Mucosa of rectum (tissue), 2 donors: ENCODE data around the gene RC3H1.
A peak's percentile ranks its signal among the peaks of the same experiment; 100 is the strongest.

Experiments used
- H3K27ac ChIP-seq, 2 donors: one replicate each; pipeline ENCODE4 v1.7.0; 2013; ENCODE audit warnings: inconsistent platforms in 2 of 2, low read depth in 2 of 2, low read length in 2 of 2
- H3K27me3 ChIP-seq, 2 donors: one replicate each; pipeline ENCODE4 v1.7.0; 2013; ENCODE audit warnings: low read length in 2 of 2; ENCODE audit not compliant: control insufficient read depth in 2 of 2, insufficient read depth in 2 of 2
- H3K36me3 ChIP-seq, 2 donors: one replicate each; pipeline ENCODE4 v1.7.0; 2013; ENCODE audit warnings: low read length in 2 of 2; ENCODE audit not compliant: control insufficient read depth in 2 of 2, insufficient read depth in 2 of 2
- H3K4me1 ChIP-seq, 2 donors: one replicate each; pipeline ENCODE4 v1.7.0; 2013; ENCODE audit warnings: low read length in 2 of 2, mild to moderate bottlenecking in 1 of 2; ENCODE audit not compliant: control insufficient read depth in 2 of 2, insufficient read depth in 2 of 2
- H3K4me3 ChIP-seq, 2 donors: one replicate each; pipeline ENCODE4 v1.7.0; 2013; ENCODE audit warnings: low read length in 2 of 2
- H3K9ac ChIP-seq, 2 donors: one replicate each; pipeline ENCODE4 v1.7.0; 2013; ENCODE audit warnings: low read length in 2 of 2, low read depth in 1 of 2, mild to moderate bottlenecking in 1 of 2
- H3K9me3 ChIP-seq, 2 donors: one replicate each; pipeline ENCODE4 v1.7.0; 2013; ENCODE audit warnings: low read length in 2 of 2; ENCODE audit not compliant: control insufficient read depth in 2 of 2
- donor health status: healthy.
- donor health status: Normal muscosa, but diverticular disease.

RC3H1 gene

DNA sequence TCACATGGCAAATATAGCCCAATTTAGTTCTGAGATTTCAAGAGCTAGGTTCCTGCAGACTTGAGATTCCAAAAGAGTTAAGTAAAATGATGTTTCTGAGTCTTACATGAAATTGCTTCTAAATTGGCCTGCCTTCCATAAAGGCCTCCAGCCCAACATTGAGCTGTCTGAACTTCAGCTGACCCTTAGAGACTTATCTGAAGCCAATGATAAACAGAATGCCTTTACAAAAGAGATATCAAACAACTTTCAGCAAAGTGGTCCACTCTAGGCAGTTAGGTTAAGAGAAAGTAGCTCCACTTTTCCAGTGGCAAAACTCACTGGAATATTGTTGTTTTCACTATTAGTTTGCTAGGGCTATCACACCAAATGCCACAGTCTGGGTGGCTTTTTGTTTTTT lies 6.3 kb upstream of the RC3H1 start:
- Histone ChIP-seq H3K27ac (no peak overlapping the region), H3K27me3 (no peaks in the 10 kb centered on the region), H3K4me3 (no peak overlapping the region), H3K36me3 (no peaks in the 10 kb centered on the region), H3K9me3 (no peaks in the 10 kb centered on the region), H3K9ac (no peak overlapping the region), H3K4me1 (peaks cover 0 to 4% of the 10 kb centered on the region in 2 donors)

DNA sequence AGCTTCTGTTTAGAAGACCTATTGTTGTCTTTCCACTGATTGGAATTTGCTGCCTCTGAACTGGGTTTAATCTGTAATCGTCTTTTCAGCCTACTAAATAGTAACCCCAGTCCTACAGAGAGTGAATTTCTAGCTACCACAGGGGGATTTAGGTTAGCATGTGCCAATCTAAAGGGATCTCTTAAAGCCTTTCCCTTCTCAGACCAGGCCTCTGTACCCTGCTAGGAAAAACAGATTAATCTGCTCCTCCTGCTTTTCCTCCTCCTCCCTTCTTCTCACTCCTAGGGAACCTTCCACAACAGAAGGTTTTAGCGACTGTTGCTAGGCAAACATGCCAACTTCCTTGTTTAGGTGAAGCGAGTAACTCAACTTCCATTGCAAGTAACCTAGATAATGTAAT lies 1.3 kb upstream of the RC3H1 start:
- H3K27me3 ChIP-seq = no peaks in the 10 kb centered on the region
- H3K4me3 ChIP-seq = peak overlapping the region; percentile 32 to 94
- H3K4me1 ChIP-seq = peaks cover 20 to 21% of the 10 kb centered on the region in 2 donors
- H3K9ac ChIP-seq = peak overlapping the region; percentile 43 to 92
- peak overlapping the region; percentile 96 to 98 for H3K27ac ChIP-seq
- no peaks in the 10 kb centered on the region for H3K9me3 ChIP-seq
- no peaks in the 10 kb centered on the region for H3K36me3 ChIP-seq

DNA sequence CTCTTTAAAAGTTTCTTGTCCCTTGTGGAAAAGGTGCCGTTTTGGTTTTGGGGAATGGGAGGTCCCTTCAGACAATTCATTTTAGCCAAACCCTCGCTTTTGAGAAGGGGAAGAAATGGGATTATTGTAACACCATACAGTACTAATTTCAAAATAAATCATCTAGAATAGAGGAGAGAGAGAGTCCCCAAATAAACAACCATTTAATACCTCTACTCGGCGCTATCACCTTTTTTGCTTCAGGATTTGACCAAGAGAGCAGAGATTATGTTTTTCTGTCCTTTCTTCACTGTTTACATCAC lies 770 bp upstream of the RC3H1 start:
- Histone ChIP-seq H3K9me3 (no peaks in the 10 kb centered on the region), H3K4me3 (peak overlapping the region; percentile 94 to 97), H3K27me3 (no peaks in the 10 kb centered on the region), H3K9ac (peak overlapping the region; percentile 92 to 98), H3K4me1 (peaks cover 20 to 21% of the 10 kb centered on the region in 2 donors), H3K36me3 (no peaks in the 10 kb centered on the region), H3K27ac (peak overlapping the region; percentile 96 to 98)

DNA sequence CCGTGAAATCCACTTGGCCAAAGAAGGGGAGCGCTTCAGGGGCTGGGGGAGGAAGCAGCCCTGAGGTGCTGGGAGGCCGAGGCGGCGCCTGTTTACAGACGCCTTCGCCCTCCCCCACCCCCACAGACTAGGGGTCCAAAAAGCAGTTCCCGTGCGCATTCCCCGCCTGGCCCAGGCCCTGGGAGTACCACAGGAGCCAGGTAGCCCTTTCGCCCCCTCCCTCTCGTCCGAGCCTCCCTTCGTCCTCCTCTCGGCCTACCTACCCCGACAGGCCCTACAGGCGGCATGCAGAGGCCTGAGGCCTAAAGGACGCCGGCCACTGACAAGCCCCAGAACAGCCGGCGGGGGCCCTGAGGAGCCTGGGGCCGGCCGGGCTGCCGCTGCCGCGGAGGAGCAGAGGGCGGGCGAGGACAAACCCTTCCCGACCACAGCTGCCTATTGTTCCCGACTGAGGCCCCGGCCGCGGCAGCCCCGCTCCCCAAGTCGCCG lies 522 bp downstream of the RC3H1 start:
- Histone ChIP-seq H3K27me3 (no peaks in the 10 kb centered on the region), H3K27ac (peak overlapping the region; percentile 96 to 98), H3K4me3 (peak overlapping the region; percentile 94 to 97), H3K36me3 (no peaks in the 10 kb centered on the region), H3K4me1 (peaks cover 20 to 21% of the 10 kb centered on the region in 2 donors), H3K9ac (peak overlapping the region; percentile 78 to 97), H3K9me3 (no peaks in the 10 kb centered on the region)

DNA sequence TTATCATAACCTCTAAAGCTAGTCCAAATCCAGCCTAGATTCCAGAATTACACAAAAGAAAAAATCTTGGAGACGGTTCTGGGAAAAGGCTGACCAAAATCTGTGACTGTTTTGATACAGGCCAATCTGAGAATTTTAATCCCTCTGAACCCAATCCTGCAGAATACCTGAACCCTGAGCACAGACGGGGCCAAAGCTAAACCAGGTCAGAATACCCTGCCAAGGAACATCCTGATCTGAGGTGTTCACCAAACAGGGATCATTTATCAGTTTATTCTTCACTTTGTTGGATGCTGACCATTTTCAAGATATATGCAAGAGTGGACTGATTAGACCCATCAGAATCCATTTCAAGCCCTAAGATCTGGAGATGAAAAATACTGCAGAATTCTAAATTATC lies 3.6 kb downstream of the RC3H1 start:
- no peak overlapping the region for H3K9ac ChIP-seq
- no peak overlapping the region for H3K4me3 ChIP-seq
- no peaks in the 10 kb centered on the region for H3K27me3 ChIP-seq
- H3K9me3 ChIP-seq = no peaks in the 10 kb centered on the region
- no peaks in the 10 kb centered on the region for H3K36me3 ChIP-seq
- H3K27ac ChIP-seq = no peak overlapping the region
- H3K4me1 ChIP-seq = peaks cover 17 to 24% of the 10 kb centered on the region in 2 donors

DNA sequence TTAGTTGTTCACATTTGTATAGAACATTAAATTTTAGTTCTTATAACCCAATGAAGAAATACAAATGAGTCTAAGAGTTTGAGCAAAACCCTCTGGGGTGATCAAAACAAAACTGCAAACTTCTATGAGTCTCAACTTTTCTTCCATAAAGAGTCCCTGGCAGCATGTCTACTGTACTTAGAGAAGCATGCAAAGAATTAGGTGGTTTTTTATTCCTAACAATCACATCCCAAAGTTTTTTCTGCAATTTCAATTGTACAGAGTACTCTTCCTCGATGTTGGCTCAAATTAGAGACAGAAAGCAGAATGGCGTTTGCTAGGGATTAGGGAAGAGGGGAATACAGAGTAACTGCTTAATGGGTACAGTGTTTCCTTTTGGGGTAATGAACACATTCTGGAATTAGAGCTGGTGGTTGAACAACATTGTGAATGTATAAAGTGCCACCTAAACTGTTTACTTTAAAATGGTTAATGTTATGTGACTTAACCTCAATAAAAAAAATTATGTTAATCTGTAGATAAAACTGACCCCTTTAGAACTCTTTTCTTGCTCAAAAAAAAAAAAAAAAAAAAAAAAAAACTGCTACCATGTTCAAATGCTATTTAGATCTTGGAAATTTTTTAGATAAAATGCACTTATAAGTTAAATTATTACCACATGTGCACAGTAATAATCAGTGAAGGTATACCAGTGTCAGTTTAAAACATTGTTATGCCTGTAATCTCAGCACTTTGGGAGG lies 4.8 kb downstream of the RC3H1 start:
- Histone ChIP-seq H3K27ac (no peak overlapping the region), H3K4me3 (no peak overlapping the region), H3K27me3 (no peaks in the 10 kb centered on the region), H3K36me3 (no peaks in the 10 kb centered on the region), H3K9ac (no peak overlapping the region), H3K4me1 (peaks cover 5 to 15% of the 10 kb centered on the region in 2 donors), H3K9me3 (no peaks in the 10 kb centered on the region)

DNA sequence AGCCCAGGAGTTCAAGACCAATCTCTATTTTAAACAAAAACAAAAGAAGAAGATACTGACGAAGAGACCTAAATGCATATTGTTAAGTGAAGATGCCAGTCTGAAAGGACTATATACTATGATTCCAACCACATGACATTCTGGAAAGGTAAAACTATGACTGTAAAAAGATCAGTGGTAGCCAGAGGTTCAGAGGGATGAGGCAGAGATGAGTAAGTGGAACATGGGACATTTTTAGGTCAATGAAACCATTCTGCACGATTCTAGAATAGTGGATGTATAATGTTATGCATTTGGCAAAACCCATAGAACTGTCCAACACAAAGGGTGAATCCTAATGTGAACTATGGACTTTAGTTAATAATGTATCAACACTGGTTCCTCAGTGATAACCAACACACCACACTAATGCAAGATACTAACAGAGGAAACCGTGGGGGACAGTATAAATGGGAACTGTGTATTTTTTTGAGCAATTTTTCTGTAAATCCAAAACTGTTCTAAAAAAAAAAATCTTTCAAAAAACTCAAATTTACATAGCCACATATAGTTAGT lies 8.2 kb downstream of the RC3H1 start:
- Histone ChIP-seq H3K27ac (no peak overlapping the region), H3K9me3 (no peaks in the 10 kb centered on the region), H3K9ac (no peak overlapping the region), H3K36me3 (no peaks in the 10 kb centered on the region), H3K4me3 (no peak overlapping the region), H3K4me1 (peaks cover 0 to 9% of the 10 kb centered on the region in 2 donors), H3K27me3 (no peaks in the 10 kb centered on the region)

DNA sequence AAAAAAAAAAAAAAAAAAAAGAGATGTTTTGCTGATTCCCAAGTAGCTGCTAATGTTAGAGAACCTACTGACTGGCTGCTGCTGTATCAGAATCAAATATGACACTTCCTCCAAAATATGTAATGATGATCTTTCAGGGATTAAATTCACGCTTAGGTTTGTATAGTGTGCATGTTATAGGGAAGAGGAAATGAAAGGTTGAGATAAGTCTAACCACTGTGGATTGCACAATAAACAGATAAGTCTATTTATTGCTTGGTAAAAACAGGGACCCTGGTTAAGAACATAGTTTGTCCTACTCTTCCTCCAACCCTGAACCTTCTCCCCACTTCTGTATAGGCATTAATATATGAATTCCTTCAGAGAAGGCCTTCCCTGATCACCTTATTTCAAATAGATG lies 13.2 kb downstream of the RC3H1 start:
- Histone ChIP-seq H3K4me1 (peaks cover 0 to 5% of the 10 kb centered on the region in 2 donors), H3K27ac (no peak overlapping the region), H3K36me3 (peaks cover 0 to 2% of the 10 kb centered on the region in 2 donors), H3K27me3 (no peaks in the 10 kb centered on the region), H3K9me3 (no peaks in the 10 kb centered on the region), H3K4me3 (no peak overlapping the region), H3K9ac (no peak overlapping the region)

DNA sequence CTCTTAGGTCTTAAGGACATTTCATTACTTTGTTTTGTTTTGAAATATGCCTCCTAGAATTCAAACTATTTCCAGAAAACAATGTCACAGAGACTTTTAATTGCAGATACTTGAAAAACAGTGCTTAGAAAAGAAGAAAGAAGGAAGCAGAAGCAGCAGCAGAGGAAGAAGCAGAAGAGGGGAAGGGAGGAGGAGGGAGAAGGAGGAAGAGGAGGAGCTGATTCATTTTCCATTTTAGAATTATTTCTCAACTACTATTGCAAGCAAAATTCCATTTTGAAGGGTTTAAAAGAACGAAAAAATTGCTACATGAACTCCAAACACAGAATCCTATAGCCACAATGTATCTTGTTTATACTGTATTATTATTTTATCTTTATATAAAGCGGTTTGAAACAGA lies 13.9 kb downstream of the RC3H1 start:
- no peak overlapping the region for H3K9ac ChIP-seq
- H3K27me3 ChIP-seq = no peaks in the 10 kb centered on the region
- peaks cover 0 to 2% of the 10 kb centered on the region in 2 donors for H3K36me3 ChIP-seq
- no peak overlapping the region for H3K4me3 ChIP-seq
- H3K4me1 ChIP-seq = peaks cover 0 to 5% of the 10 kb centered on the region in 2 donors
- H3K9me3 ChIP-seq = no peaks in the 10 kb centered on the region
- H3K27ac ChIP-seq = no peak overlapping the region

DNA sequence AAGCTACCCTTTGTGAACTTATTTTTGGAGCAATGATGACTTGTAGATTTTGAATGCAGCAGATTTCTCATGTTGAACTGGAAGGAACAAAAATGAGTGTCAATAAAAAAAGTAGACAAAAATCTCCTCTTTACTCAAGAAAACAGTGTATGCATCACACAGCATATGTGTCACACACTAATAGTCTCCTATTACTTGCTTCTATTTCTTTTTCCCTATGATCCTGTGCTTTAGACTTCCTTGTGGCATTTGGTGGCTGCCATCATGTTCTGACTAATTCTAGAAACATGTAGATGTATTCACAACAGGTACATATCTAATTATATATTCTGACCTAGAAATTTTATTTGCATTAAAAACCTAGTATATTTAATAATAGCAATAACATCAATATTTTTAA lies 14.3 kb downstream of the RC3H1 start:
- H3K9ac ChIP-seq = no peak overlapping the region
- H3K27me3 ChIP-seq = no peaks in the 10 kb centered on the region
- H3K36me3 ChIP-seq = peaks cover 0 to 2% of the 10 kb centered on the region in 2 donors
- no peaks in the 10 kb centered on the region for H3K9me3 ChIP-seq
- no peak overlapping the region for H3K4me3 ChIP-seq
- H3K4me1 ChIP-seq = peaks cover 0 to 5% of the 10 kb centered on the region in 2 donors
- no peak overlapping the region for H3K27ac ChIP-seq
